Astrocyte of the cerebellum (primary cell): ENCODE results near the gene EVI2A.
"Not testable (repeated sequence)": the region's sequence is repeated elsewhere in the genome, so short reads cannot be mapped to it uniquely, and the experiment has no call there.

Experiments
- DNase-seq: peaks from one replicate; pipeline ENCODE4 v3.0.0-alpha.2; 2011; ENCODE audit warnings: low read depth
- H3K4me3 ChIP-seq: 2 replicates; pipeline ENCODE4 v1.5.1; 2011; ENCODE audit warnings: mild to moderate bottlenecking, low read depth, low read length, moderate library complexity
- in situ Hi-C: cut with HindIII; loops from 2 replicates; pipeline ENCODE4 v1.10.0; 2017; ENCODE audit warnings: low sequenced_read_pairs
- TF ChIP-seq, protein P1 (sequence below): IDR thresholded peaks from 2 replicates; pipeline ENCODE4 v1.5.1; 2012; ENCODE audit warnings: low read length, low read depth, moderate library complexity, mild to moderate bottlenecking; ENCODE audit errors: missing control alignments

EVI2A gene

DNA sequence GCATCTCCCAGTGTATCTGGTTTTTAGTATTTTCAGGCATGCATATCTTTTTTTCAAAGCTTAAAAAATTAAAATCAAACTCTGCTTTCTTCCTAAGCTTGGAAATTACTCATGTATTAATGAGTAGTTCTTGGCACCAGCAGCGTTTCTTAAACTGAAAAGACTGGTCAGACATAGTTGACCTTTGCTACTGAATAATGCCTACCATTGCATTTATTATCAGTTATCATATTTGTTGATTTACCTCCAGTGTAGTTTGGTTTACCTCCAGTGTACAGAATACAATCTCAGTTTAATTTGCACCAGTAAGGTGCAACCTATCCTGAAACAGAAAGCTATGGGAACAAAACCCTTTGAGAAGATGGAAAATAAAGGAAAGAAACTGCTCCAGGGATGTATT, 34.5 kb upstream of the EVI2A start:
- no peak for DNase-seq
- TF ChIP-seq, protein P1, sequence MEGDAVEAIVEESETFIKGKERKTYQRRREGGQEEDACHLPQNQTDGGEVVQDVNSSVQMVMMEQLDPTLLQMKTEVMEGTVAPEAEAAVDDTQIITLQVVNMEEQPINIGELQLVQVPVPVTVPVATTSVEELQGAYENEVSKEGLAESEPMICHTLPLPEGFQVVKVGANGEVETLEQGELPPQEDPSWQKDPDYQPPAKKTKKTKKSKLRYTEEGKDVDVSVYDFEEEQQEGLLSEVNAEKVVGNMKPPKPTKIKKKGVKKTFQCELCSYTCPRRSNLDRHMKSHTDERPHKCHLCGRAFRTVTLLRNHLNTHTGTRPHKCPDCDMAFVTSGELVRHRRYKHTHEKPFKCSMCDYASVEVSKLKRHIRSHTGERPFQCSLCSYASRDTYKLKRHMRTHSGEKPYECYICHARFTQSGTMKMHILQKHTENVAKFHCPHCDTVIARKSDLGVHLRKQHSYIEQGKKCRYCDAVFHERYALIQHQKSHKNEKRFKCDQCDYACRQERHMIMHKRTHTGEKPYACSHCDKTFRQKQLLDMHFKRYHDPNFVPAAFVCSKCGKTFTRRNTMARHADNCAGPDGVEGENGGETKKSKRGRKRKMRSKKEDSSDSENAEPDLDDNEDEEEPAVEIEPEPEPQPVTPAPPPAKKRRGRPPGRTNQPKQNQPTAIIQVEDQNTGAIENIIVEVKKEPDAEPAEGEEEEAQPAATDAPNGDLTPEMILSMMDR: no peak
- H3K4me3 ChIP-seq: no peak overlapping the region
- in situ Hi-C loops: no loop called here

DNA sequence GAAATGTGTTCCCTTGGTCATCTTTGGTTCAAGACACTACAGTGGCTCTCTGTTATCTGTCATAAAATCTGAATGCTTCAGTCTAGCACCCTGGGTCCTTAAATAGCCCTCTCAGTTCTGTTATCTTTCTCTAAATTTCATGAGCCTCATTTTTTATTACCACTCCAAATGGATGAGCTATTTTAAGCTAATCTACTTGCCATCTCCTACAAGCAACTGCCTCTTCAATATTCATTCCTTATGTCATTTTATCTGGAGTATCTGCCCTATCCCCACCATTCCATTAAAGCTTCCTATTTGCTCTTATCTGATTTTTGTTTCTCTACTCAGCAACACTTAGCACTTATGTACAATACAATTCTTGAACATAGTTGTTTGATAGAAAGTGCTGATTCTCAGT, 28.0 kb upstream of the EVI2A start:
- TF ChIP-seq, protein P1: no peak
- in situ Hi-C loops: no loop called here
- no peak overlapping the region for H3K4me3 ChIP-seq
- DNase-seq: no peak

DNA sequence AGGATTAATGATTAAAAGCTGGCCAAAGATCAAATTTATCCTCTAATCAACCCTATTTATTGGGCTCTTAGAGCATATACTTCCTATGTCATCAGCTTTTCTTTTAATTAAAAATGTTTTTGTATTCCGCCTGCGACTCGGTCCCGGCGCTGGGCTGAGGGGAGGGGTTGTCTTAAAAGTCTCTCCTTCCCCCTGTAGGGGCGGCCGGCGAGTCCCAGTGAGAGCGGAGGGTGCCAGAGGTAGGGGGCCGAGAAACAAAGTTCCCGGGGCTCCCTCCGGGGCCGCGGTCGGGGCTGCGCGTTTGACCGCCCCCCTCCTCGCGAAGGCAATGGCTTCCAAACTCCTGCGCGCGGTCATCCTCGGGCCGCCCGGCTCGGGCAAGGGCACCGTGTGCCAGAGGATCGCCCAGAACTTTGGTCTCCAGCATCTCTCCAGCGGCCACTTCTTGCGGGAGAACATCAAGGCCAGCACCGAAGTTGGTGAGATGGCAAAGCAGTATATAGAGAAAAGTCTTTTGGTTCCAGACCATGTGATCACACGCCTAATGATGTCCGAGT, 23.8 kb upstream of the EVI2A start:
- H3K4me3 ChIP-seq, DNase-seq, in situ Hi-C loops: not testable (repeated sequence)

DNA sequence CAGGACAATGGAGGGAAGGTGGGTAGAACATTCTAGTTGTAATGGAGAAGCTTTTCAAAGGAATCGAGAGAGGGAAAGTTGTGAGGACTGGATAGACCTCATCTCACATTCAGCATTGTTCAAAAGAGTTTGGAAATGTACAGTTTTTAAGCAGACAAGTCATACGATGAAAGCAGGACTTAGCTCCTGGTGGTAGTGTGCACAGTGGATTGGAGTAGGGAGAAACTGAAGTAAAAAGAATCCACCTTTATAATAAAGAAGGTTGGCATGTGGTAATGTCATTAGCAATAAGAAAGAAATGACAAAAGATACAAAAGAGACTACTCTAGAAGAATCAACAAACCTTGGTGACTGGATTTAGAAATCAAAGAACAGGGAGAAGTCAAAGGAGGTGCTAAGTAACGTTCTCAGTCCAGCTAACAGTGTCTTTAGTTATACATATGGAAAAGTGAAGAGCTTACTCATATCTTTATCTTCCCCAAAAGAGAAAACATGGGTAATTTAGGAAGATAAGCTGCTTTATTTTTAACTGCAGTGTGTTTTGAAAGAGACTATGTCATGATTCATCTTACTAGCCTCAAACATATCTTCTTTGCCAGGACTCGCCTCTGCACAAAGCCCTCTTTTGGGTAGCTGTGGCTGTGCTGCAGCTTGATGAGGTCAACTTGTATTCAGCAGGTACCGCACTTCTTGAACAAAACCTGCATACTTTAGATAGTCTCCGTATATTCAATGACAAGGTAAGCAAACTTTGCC, 18.7 kb upstream of the EVI2A start:
- in situ Hi-C loops: no loop called here
- TF ChIP-seq, protein P1: no peak
- DNase-seq: peak; percentile 50

DNA sequence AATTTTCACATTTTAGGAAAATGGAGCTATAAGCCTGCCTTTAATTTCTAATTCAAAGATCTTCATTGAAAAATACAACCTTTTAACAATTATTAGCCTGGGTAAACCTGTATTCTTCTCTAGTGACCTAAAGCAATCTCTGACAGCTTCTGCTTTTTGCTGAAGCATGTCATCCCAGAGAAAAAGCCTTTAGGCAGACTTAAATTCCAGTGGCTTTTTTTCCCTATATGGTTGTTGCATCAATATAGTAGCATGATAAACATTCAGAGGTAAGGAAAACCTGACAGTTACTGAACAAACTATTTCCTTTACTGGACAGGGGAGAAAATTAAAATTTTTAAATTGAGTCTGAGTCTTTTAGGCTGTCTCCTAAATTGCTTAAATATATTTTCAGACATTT, 7.8 kb upstream of the EVI2A start:
- TF ChIP-seq, protein P1: no peak
- no peak for DNase-seq
- in situ Hi-C loops: no loop called here
- H3K4me3 ChIP-seq: no peak overlapping the region

More for the DNA sequence above, 18.7 kb upstream of the EVI2A start:
- H3K4me3 ChIP-seq: no peak overlapping the region

DNA sequence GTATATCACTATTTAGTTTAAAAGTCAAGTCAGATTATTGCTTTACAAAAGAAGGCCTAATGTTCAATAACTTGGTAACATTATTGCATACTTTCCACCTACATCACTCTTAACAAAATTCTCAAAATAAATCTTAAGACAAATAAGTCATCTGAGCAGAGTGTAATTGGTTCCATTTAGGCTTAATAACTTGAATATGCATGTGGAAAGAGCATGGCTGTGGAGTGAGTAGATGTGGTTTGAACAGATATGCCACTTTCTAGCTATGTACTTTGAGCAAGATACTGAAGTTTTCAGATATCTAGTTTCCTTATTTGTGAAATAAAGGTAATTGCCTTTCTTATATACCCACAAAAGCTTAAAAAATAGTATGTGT, 6.7 kb upstream of the EVI2A start:
- TF ChIP-seq, protein P1: no peak
- in situ Hi-C loops: no loop called here
- H3K4me3 ChIP-seq: no peak overlapping the region
- DNase-seq: peak; percentile 43

DNA sequence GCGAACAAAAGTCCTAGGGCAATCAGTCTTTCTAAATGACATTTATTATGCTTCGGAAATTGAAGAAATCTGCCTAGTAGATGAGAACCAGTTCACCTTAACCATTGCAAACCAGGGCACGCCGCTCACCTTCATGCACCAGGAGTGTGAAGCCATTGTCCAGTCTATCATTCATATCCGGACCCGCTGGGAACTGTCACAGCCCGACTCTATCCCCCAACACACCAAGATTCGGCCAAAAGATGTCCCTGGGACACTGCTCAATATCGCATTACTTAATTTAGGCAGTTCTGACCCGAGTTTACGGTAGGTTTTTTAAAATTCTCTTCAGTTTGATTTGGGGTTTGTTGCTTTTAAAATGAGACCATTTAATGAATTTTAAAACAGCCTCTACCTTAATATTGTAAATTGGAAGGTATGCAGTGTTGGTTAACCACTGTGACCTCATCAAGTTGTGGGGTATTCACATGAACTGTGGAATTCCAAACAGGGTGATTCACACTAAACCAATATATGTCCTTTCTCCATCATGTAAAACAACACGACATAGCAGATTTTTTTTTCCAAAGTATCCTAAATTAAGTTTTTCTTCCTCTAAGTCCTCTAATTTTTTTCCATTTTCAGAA, 6.2 kb upstream of the EVI2A start:
- TF ChIP-seq, protein P1: no peak
- in situ Hi-C loops: no loop called here
- no peak overlapping the region for H3K4me3 ChIP-seq
- DNase-seq: peak; percentile 94
